NB4 (cell line): ENCODE data around the gene GRM7.

ENCODE experiments used
- CTCF ChIP-seq: IDR thresholded peaks from one replicate; pipeline ENCODE4 v1.5.1; 2012; ENCODE audit warnings: low read depth, low read length
- MAX ChIP-seq: IDR thresholded peaks from 2 replicates; pipeline ENCODE4 v1.6.1; 2011; ENCODE audit warnings: low read depth, low read length
- POLR2A ChIP-seq: IDR thresholded peaks from 2 replicates; pipeline ENCODE4 v1.6.1; 2011; ENCODE audit warnings: mild to moderate bottlenecking; ENCODE audit not compliant: insufficient read length; ENCODE audit errors: extremely low read depth

GRCh38 chr3:6857510-6857909 is 3.4 kb upstream of the GRM7 start:
- TF ChIP-seq CTCF (no peak), POLR2A (no peak), MAX (no peak)
